Aorta (tissue), 5 donors: Measurements from ENCODE around the gene UNC13C. TPM values are rescaled to one million over a fixed set of nuclear protein-coding genes. Genes with fewer than 3 reads are reported as not detected.

ENCODE experiments used
- ATAC-seq: fragments of 200-7000 bp; cut with Tn5 transposase; one replicate; pipeline ENCODE4 v1.9.1; 2022; ENCODE audit warnings: moderate library complexity; ENCODE audit not compliant: low FRiP score
- DNase-seq, 2 donors: peaks; one replicate each; pipeline ENCODE4 v3.0.0-alpha.2; 2020
- H3K27ac ChIP-seq, 2 donors: one replicate each; pipeline ENCODE4 v1.5.1; 2013; ENCODE audit warnings: low read length in 2 of 2, mild to moderate bottlenecking in 2 of 2, moderate library complexity in 2 of 2, control low read depth in 1 of 2, inconsistent platforms in 1 of 2, low read depth in 1 of 2
- H3K27me3 ChIP-seq, 2 donors: one replicate each; pipeline ENCODE4 v1.6.1; 2013; ENCODE audit warnings: control low read depth in 1 of 2, low read length in 1 of 2, mild to moderate bottlenecking in 1 of 2, moderate library complexity in 1 of 2; ENCODE audit not compliant: insufficient read depth in 2 of 2, control insufficient read depth in 1 of 2
- H3K36me3 ChIP-seq, 2 donors: one replicate each; pipeline ENCODE4 v1.6.1; 2013; ENCODE audit warnings: control low read depth in 1 of 2, low read length in 1 of 2, mild to moderate bottlenecking in 1 of 2; ENCODE audit not compliant: insufficient read depth in 2 of 2, control insufficient read depth in 1 of 2
- H3K4me1 ChIP-seq, 2 donors: one replicate each; pipeline ENCODE4 v1.6.1; 2013; ENCODE audit warnings: low read length in 2 of 2, control low read depth in 1 of 2, mild to moderate bottlenecking in 1 of 2, moderate library complexity in 1 of 2; ENCODE audit not compliant: insufficient read depth in 2 of 2, control insufficient read depth in 1 of 2
- H3K4me3 ChIP-seq, 2 donors: one replicate each; pipeline ENCODE4 v1.5.1; 2013; ENCODE audit warnings: low read length in 2 of 2, control low read depth in 1 of 2, mild to moderate bottlenecking in 1 of 2
- H3K9me3 ChIP-seq: one replicate; pipeline ENCODE4 v1.6.1; 2013; ENCODE audit warnings: mild to moderate bottlenecking, low read length; ENCODE audit not compliant: control insufficient read depth
- WGBS, 2 donors: extraction: QIAGEN DNeasy Blood & Tissue Kit; methylation state at CpG; one replicate each; pipeline ENCODE4 v1.1.7; 2013; 5-methylcytosine and 5-hydroxymethylcytosine counted together
- intact Hi-C, 2 donors: fragments of 100-400 bp; cut with DNase I; formaldehyde crosslinking; loops; one replicate each; pipeline versions ENCODE4 v1.14.2 to v1.15.0; 2022
- polyA plus RNA-seq, 2 donors: library from polyadenylated mRNA; stranded (reverse); fragments of 200-250 nt; gene quantifications; one replicate each; pipeline ENCODE4 v1.2.3, GENCODE V29; 2013
- total RNA-seq, 2 donors: library from RNA; stranded (reverse); fragmentation: NEBNext Ultra II Directional; extraction: Animal tissue kit (Norgen Biotek cat#: 25700); gene quantifications; one replicate each; pipeline ENCODE4 v1.2.1, GENCODE V29; 2021
- donor health status: healthy with polysubstance abuse.
- donor health status: Bipolar disorder and iron deficiency.
- donor health status: DM: no; HTN: no; CAD: no.
- donor health status: DM: no; HTN: no; CAD: no.
- donor health status: DM: yes; HTN: yes; CAD: no.

UNC13C gene
- total and polyA plus RNA-seq, 4 donors = under 0.01 to 2.8 (median 1.1) TPM

DNA sequence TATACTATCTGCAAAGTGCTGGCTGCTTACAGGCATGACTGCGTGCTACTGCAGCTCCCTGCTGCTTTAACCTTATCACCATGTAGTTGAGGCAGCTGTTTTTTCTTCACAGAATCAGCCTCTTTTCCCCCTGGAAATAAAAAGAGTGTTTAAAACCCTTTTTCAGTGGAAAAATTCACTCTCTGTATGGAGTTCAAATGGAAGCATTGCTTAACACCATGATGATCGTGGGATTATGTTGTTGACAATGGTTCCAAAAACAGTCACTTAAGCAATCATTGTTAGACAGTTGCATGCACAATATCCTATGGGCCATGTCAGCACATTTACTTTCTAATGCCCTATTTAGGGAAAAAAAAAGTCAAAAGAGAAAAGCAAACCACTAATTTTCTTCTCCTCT, 536.4 kb downstream of the UNC13C start:
- Histone ChIP-seq H3K4me3 (no peak overlapping the region), H3K4me1 (no peaks in the 10 kb centered on the region), H3K9me3 (no peaks in the 10 kb centered on the region), H3K27me3 (no peaks in the 10 kb centered on the region), H3K36me3 (no peaks in the 10 kb centered on the region), H3K27ac (no peak overlapping the region)
- 91 to 95% methylated on average over 2 of the region's 2 CpGs for WGBS, 2 donors
- intact Hi-C loops = no loop called here
- DNase-seq = no peak
- ATAC-seq = no peak

DNA sequence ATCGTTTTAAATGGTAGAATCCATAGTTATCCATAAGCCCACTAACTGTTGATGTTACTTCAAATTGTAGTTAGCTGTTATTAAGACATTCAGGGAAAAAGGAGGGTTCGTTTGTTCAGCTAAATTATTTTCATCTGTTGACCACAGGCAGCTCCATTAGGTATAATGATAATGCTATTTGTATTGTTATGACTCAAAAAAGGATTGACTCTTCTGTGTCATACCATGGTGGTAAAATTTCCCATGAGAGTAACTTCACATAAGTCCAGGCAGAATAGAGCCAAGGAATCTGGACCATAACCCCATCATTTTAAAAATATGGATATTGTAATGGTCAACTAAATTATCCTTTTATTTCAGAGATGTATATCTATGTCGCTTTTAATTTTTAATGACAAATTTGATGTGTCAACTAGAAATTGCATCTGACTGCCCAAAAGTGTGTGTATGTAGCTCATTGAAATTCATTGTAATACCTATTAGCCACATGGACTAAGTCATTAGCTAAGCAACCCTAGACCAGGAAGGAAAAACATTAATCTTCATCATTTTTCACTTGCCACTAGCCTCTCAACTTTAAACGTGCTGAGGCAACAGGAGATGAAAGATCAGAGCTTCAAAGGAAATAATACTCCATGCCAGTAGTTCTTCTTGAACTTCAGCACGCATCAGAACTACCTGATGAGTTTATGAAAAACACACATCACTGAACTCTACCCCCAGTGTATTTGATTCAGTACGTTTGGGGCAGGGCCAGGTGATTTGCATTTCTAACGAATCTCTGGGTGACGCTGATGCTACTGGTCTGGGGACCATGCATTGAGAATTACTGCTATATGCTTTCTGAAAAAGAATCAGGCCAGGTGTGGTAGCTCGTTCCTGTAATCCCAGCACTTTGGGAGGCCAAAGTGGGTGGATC, 537.7 kb downstream of the UNC13C start:
- 91 to 92% methylated on average over 9 of the region's 9 CpGs for WGBS, 2 donors

DNA sequence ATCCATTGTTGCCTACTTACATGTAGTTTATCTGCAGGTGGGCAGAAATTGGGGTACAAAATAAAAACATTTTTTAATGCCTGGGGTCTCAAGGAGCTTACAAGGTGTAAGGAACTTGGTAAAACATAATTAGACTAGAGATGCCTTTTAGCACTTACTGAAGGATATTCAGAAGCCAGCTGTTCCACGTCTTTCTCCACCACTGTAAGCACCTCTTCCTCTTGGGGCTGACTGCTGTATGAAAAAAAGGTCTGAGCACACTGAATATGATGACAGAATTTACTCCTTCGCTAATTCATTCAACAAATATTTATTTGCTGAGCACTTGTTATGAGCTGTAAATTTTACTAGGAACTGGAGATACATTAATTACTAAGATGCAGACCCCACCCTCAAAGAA, 539.1 kb downstream of the UNC13C start:
- Histone ChIP-seq H3K27ac (no peak overlapping the region), H3K4me1 (peaks cover 0 to 1% of the 10 kb centered on the region in 2 donors), H3K9me3 (no peaks in the 10 kb centered on the region), H3K4me3 (no peak overlapping the region), H3K36me3 (no peaks in the 10 kb centered on the region), H3K27me3 (no peaks in the 10 kb centered on the region)
- ATAC-seq = no peak
- WGBS, 2 donors = 90 to 93% methylated on average over 2 of the region's 2 CpGs
- intact Hi-C loops = no loop called here
- DNase-seq = no peak

More for the DNA sequence above, 537.7 kb downstream of the UNC13C start:
- intact Hi-C loops = no loop called here
- Histone ChIP-seq H3K27me3 (no peaks in the 10 kb centered on the region), H3K4me1 (no peaks in the 10 kb centered on the region), H3K4me3 (no peak overlapping the region), H3K27ac (no peak overlapping the region), H3K36me3 (no peaks in the 10 kb centered on the region), H3K9me3 (no peaks in the 10 kb centered on the region)
- DNase-seq (no peak), ATAC-seq (no peak)

DNA sequence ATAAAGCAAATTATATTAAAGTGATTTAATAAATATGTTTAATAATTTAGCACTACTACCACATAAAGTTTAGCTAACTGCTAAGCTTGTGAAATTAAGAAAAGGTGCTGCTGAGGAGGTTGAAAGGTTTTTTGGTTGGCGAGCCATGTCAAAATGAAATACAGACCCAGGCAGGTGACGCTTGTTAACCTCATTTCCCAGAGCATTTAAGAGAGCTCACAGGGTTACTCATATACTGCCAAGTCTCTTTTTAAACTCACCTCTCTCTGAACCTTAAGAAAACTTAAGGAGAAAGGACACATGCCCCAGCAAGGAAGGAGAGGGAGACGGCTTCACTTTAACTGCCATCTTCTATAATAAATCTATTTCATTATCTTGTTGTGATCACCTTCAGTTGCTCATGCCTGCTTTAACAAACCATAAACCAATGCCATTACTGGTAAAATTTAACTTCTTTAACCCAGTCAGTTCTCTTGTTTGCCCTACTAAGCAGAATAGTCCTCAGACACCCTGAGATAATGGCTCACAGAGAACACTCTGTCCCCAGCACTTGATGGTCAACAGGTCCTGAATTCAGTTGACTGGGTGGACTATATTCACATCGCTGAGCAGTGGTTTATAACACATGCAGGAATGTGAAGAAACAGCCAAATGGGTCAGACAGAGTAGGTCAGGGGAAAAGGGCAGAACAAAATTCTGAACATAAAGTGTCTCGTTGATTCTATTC, 540.1 kb downstream of the UNC13C start:
- Histone ChIP-seq H3K27me3 (no peaks in the 10 kb centered on the region), H3K9me3 (no peaks in the 10 kb centered on the region), H3K4me3 (no peak overlapping the region), H3K27ac (no peak overlapping the region), H3K36me3 (no peaks in the 10 kb centered on the region), H3K4me1 (peaks cover 0 to 1% of the 10 kb centered on the region in 2 donors)
- DNase-seq (no peak), ATAC-seq (no peak)
- WGBS, 2 donors = 45 to 63% methylated on average over 5 of the region's 5 CpGs
- intact Hi-C loops = no loop called here

DNA sequence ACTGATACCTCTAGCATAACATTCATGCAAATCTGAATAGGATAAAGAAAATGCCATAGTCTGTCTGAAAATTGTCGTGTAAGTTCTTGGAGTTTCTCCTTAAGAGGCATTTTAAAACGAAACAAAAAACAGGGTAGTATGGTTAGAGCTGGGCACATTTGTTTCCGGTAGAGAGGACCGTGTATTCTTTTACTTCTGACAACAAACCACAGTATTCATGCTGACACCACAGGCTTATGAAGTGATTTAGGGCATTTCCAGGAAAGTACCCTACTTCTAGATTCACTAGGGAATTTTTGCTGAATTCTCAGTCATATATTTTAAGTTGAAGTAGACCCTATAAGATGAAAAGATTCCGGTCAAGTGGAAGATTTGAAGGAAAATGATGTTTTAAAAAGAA, 541.3 kb downstream of the UNC13C start:
- Histone ChIP-seq H3K9me3 (no peaks in the 10 kb centered on the region), H3K4me3 (no peak overlapping the region), H3K27ac (no peak overlapping the region), H3K36me3 (no peaks in the 10 kb centered on the region), H3K27me3 (no peaks in the 10 kb centered on the region), H3K4me1 (peaks cover 0 to 1% of the 10 kb centered on the region in 2 donors)
- no peak for DNase-seq
- no peak for ATAC-seq
- intact Hi-C loops = no loop called here
- WGBS, 2 donors = 39 to 47% methylated on average over 5 of the region's 5 CpGs

DNA sequence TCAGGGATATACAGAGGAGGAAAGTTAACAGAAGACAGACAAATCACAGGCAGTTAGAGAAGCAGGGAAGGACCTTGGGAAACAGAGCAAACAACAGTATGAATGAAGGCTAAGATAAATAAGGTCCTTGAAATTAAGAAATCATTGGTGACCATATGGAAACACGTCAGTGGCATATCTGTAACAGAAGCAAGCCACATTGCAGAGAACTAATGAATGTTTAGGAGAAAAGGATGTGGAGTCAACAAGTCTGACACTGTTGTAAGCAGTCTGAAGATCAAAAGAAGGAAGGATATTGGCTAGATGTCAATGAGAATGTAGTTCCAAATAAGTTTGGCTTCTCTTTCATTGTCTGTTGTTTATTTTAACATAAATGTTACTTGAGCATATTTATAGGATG, 542.4 kb downstream of the UNC13C start:
- Histone ChIP-seq H3K9me3 (no peaks in the 10 kb centered on the region), H3K4me1 (peaks cover 0 to 1% of the 10 kb centered on the region in 2 donors), H3K27me3 (no peaks in the 10 kb centered on the region), H3K36me3 (no peaks in the 10 kb centered on the region), H3K4me3 (no peak overlapping the region), H3K27ac (no peak overlapping the region)
- intact Hi-C loops = no loop called here
- ATAC-seq (no peak), DNase-seq (no peak)
- 88 to 94% methylated on average over 1 of the region's 1 CpG for WGBS, 2 donors

DNA sequence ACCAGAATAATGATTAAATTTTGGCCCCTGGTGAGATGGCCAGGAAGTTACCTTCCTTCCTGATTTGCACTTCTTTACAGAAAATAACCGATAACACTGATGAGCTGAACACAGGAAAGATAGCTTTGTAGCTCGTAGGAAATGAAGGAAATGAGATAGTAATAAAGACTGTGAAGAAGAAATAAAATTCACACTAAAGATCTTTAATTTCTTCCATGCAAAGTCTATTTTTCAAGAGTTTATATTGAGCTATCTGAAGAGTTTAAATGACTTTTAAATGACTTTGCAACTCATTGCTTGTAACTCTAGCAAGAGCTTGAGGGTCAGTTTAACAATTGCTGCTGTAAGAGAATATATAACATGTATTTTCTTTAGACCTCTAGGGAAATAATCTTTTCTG, 543.0 kb downstream of the UNC13C start:
- no peak for ATAC-seq
- Histone ChIP-seq H3K9me3 (no peaks in the 10 kb centered on the region), H3K27me3 (no peaks in the 10 kb centered on the region), H3K27ac (no peak overlapping the region), H3K4me3 (no peak overlapping the region), H3K36me3 (no peaks in the 10 kb centered on the region), H3K4me1 (peaks cover 0 to 1% of the 10 kb centered on the region in 2 donors)
- intact Hi-C loops = no loop called here
- 93 to 100% methylated on average over 2 of the region's 2 CpGs for WGBS, 2 donors
- DNase-seq = no peak

DNA sequence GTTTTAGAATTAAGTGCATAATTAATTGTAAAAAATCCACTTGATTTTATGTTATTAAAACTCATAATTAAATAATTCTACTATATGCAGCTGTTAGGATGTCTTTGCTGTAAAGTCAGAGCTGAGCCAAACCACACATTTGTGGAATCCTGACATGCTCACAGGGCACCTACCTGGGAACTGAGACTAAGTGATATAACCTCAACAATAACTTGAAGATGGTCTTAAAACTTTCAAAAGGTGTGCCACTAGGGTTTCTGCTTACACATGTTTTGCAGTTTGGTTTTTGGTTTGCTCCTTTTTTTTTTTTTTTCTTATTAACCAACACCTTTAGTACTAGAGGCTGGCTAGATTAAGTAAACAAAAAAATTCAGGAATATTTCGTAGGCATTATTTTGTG, 549.8 kb downstream of the UNC13C start:
- H3K27me3 ChIP-seq = no peaks in the 10 kb centered on the region
- no peaks in the 10 kb centered on the region for H3K36me3 ChIP-seq
- H3K9me3 ChIP-seq = no peaks in the 10 kb centered on the region
- no peak for DNase-seq
- 87 to 96% methylated on average over 1 of the region's 1 CpG for WGBS, 2 donors
- no peak for ATAC-seq
- H3K27ac ChIP-seq = no peak overlapping the region
- H3K4me1 ChIP-seq = no peaks in the 10 kb centered on the region
- intact Hi-C loops = no loop called here
- no peak overlapping the region for H3K4me3 ChIP-seq
